ENCODE results near the gene RGS11. TPM values are rescaled to one million over a fixed set of nuclear protein-coding genes. Genes with fewer than 3 reads are reported as not detected.

The RGS11 gene
- total and polyA plus RNA-seq, 4 donors, result 0.51 to 1.6 (median 0.77) TPM; not detected in 1

DNA sequence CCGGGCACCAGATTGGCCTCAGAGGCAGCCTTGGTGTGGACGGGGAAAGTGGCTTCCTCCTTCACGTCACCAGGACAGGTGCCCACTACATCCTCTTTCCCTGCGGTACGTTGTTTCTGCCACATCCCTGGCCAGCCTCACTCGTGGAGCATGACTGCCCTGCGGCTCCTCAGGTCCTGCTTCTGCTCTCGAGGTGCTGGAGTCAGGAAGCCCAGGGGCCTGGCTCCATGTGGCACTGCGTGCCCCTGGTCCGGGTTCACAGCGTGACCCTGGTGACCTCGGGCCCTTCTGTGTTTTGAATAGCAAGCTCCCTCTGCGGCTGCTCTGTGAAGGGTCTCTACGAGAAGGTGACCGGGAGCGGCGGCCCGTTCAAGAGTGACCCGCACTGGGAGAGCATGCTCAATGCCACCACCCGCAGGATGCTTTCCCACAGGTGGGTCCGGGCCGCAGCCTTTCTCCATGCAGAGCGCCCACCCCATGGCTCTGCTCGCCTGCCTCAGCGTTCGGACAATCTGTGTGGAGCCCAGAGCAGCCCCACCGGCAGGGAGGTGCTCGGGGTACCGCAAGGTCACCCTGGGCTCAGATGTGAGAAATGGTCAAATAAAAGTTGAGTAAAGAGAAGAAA lies 13.5 kb downstream of the RGS11 start:
- no peak for TF ChIP-seq YY1 (IDR thresholded peaks at IDR 0.05)
- TF ChIP-seq MAX (IDR thresholded peaks at IDR 0.05), result no peak
- TF ChIP-seq NR2F2 (IDR thresholded peaks at IDR 0.05), result no peak
- TF ChIP-seq EGR1 (IDR thresholded peaks at IDR 0.05; ENCODE audit: low read depth in 2 of 2), result no peak
- TF ChIP-seq CTCF (IDR thresholded peaks at IDR 0.05; ENCODE audit: low read depth, low read length, missing input control), result no peak
- TF ChIP-seq SP1 (IDR thresholded peaks at IDR 0.05), result no peak
- no peak for TF ChIP-seq FOXA1 (IDR thresholded peaks at IDR 0.05)
- TF ChIP-seq, protein P1, sequence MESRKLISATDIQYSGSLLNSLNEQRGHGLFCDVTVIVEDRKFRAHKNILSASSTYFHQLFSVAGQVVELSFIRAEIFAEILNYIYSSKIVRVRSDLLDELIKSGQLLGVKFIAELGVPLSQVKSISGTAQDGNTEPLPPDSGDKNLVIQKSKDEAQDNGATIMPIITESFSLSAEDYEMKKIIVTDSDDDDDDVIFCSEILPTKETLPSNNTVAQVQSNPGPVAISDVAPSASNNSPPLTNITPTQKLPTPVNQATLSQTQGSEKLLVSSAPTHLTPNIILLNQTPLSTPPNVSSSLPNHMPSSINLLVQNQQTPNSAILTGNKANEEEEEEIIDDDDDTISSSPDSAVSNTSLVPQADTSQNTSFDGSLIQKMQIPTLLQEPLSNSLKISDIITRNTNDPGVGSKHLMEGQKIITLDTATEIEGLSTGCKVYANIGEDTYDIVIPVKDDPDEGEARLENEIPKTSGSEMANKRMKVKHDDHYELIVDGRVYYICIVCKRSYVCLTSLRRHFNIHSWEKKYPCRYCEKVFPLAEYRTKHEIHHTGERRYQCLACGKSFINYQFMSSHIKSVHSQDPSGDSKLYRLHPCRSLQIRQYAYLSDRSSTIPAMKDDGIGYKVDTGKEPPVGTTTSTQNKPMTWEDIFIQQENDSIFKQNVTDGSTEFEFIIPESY (IDR thresholded peaks at IDR 0.05), result no peak
- TF ChIP-seq REST (IDR thresholded peaks at IDR 0.05), result no peak
- TF ChIP-seq ATF3 (IDR thresholded peaks at IDR 0.05), result no peak
- no peak overlapping the region for H3K4me3 ChIP-seq (ENCODE audit: low read depth in 1 of 3, low read length in 3 of 3)
- no peak overlapping the region for H3K27ac ChIP-seq (ENCODE audit: low read depth in 1 of 2, low read length in 2 of 2)
- H3K9me3 ChIP-seq (ENCODE audit: control insufficient read depth in 4 of 4, low read length in 3 of 4), result no peaks in the 10 kb centered on the region
- H3K9ac ChIP-seq (ENCODE audit: low read depth in 1 of 2, low read length in 2 of 2), result no peak overlapping the region
- no peak for DNase-seq (ENCODE audit: low spot score)
- 96% methylated on average over 29 of the region's 29 CpGs for WGBS
- H3K36me3 ChIP-seq (ENCODE audit: control insufficient read depth in 4 of 4, insufficient read depth in 3 of 4, low read depth in 1 of 4, low read length in 3 of 4), result peaks cover 6 to 53% (median 14%) of the 10 kb centered on the region in 4 donors
- no peaks in the 10 kb centered on the region for H3K4me1 ChIP-seq (ENCODE audit: control insufficient read depth in 4 of 4, insufficient read depth in 4 of 4, low read length in 3 of 4)
- no peaks in the 10 kb centered on the region for H3K27me3 ChIP-seq (ENCODE audit: control insufficient read depth in 4 of 4, insufficient read depth in 4 of 4, low read length in 3 of 4)

GRCh38 chr16:261031-261691 lies 14.6 kb downstream of the RGS11 start:
- no peaks in the 10 kb centered on the region for H3K27me3 ChIP-seq (ENCODE audit: control insufficient read depth in 4 of 4, insufficient read depth in 4 of 4, low read length in 3 of 4)
- H3K36me3 ChIP-seq (ENCODE audit: control insufficient read depth in 4 of 4, insufficient read depth in 3 of 4, low read depth in 1 of 4, low read length in 3 of 4), result peaks cover 6 to 53% (median 14%) of the 10 kb centered on the region in 4 donors
- no peaks in the 10 kb centered on the region for H3K9me3 ChIP-seq (ENCODE audit: control insufficient read depth in 4 of 4, low read length in 3 of 4)
- H3K4me3 ChIP-seq (ENCODE audit: low read depth in 1 of 3, low read length in 3 of 3), result no peak overlapping the region
- H3K27ac ChIP-seq (ENCODE audit: low read depth in 1 of 2, low read length in 2 of 2), result no peak overlapping the region
- H3K9ac ChIP-seq (ENCODE audit: low read depth in 1 of 2, low read length in 2 of 2), result no peak overlapping the region
- 93% methylated on average over 28 of the region's 28 CpGs for WGBS
- no peak for DNase-seq (ENCODE audit: low spot score)
- H3K4me1 ChIP-seq (ENCODE audit: control insufficient read depth in 4 of 4, insufficient read depth in 4 of 4, low read length in 3 of 4), result no peaks in the 10 kb centered on the region
- TF ChIP-seq RXRA (IDR thresholded peaks at IDR 0.05) (no peak), CTCF (IDR thresholded peaks at IDR 0.05; ENCODE audit: low read depth, low read length, missing input control) (no peak), TAF1 (conservative IDR thresholded peaks at IDR 0.05) (no peak), ATF3 (IDR thresholded peaks at IDR 0.05) (no peak), HNF4G (IDR thresholded peaks at IDR 0.05) (no peak)
- TF ChIP-seq, protein P1 (IDR thresholded peaks at IDR 0.05), result no peak

Data from liver (tissue), 9 donors.